HG02973 (cell line): ENCODE data around the gene C1orf115.
"Not testable (repeated sequence)": the region's sequence is repeated elsewhere in the genome, so short reads cannot be mapped to it uniquely, and the experiment has no call there.

ENCODE experiments used
- ATAC-seq: cut with Tn5 transposase; IDR thresholded peaks from one replicate; pipeline ENCODE4 v1.9.1; 2021; ENCODE audit warnings: moderate library complexity; ENCODE audit not compliant: unreplicated experiment

The C1orf115 gene, protein sequence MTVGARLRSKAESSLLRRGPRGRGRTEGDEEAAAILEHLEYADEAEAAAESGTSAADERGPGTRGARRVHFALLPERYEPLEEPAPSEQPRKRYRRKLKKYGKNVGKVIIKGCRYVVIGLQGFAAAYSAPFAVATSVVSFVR

DNA sequence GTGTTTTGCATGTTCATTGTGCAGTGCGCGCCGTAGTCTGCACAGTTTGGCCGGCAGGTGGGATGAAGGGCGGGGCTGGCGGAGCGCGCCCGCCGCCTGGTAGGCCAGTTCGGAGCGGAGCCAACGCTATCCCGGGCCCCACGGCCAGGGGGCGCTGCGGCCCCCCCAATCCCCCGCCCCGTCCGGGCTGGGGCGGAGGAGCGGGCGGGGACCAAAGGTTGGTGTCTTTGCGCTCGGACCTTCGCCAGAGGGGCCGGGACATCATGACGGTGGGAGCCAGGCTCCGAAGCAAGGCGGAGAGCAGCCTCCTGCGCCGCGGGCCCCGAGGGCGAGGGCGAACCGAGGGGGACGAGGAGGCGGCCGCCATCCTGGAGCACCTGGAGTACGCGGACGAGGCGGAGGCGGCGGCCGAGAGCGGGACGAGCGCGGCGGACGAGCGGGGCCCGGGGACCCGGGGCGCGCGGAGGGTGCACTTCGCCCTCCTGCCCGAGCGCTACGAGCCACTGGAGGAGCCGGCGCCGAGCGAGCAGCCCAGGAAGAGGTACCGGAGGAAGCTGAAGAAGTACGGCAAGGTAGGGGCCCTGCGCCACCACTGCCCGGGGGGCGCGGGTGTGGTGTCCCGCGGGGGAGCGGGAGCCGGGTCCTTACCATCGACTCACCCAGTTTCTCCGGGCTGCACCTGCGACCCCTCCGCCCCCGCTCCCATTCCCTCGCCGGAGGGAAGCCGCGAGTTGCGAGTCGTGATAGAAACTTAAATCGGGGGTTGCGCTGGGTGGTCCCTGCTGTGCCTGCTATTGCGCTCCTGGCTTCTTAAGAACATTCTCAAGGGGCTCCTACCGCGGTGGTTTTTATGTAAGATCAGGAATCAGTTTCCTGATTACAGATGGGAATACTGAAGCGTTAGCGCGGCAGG is at the start of gene C1orf115:
TSS of gene C1orf115 (plus strand) at position 224 of the 913 bp plus-strand sequence. CDS start at position 264, 40 bp downstream.
- peak; percentile 96 for ATAC-seq

DNA sequence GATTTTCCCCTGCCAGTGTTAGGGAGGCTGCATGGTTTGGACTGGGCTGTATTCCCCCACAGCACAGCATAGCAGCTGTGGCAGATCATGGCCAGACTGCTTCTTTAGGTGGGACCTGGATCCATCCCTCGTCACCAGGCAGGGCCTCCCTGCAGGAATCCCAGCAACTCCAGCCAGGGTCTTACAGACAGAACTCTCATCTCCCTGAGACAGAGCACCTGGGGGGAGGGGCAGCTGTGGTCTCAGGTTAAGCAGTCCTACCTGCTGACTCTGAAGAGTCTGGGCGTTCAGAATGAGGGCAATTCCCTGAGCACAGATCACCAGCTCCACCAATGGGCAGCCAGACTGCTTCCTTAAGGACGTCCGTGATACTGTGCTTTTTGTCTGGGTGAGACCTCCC is 47.9 kb upstream of the C1orf115 start:
- no peak for ATAC-seq

DNA sequence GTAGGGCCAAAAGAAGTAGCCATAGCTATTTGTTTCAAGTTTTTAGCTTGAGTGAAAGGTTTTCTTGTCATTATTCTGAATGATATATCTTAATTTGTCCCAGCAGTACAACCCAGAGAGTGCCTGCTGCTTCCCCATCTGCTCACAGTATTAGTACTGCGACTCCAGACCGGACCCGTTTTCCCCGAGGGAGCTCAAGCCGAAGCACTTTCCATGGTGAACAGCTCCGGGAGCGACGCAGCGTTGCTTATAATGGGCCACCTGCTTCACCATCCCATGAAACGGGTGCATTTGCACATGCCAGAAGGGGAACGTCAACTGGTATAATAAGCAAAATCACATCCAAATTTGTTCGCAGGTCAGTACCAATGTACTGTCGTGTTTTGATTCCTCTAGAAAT is 37.2 kb upstream of the C1orf115 start:
- ATAC-seq = no peak

DNA sequence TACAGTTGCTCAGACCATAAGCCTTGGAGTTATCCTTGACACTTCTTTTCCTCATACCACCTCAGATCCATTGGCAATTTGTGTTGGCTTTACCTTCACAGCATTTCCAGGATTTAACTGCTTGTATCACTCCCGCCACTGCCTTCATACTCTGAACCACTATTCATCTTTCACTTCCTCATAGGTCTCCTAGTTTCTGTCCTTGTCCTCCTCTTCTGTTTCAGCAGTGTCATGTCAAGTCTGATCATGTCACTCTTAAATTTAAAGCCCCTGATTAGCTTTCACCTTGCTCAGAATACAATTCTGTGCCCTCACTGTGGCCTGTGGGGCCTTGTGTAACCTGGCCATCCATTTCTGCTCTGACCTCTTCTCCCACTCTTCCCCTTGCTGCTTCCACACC is 34.7 kb upstream of the C1orf115 start:
- ATAC-seq = peak; percentile 91

DNA sequence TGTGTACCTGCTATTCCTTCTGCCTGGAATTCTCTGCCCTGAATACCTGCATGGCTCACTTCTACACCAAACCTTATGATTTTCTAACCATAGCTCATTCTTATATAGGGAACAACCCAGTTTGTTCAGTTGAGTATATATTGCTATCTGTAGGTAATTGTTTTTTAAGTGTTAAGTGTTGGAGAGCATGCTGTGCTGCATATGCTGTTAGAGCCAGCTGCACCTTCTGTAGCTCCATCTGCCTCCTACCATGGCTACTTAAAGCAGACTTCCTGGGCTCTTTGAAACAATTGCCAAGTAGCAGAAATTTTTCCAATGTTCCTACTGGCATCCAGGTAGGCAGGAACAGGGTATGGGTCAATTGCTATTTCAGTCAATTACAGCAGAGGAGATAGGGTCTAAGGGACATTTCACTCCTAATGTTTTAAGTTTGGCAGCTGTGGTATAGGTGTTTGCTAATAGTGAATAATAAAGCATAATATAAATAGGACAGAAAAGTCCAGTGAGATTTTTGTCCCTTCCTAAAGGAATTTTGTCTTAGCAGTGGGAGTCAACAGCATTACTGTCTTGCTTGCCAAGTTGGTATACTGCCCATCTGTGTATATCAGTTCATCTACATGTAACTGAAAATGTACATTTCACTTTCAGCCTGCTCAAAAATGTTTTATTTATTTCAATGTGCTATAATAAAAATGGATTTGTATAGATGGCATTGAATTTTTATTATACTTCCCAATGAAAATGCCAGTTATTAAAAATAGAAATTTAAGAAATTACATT is 34.0 kb upstream of the C1orf115 start:
- peak; percentile 8 for ATAC-seq

DNA sequence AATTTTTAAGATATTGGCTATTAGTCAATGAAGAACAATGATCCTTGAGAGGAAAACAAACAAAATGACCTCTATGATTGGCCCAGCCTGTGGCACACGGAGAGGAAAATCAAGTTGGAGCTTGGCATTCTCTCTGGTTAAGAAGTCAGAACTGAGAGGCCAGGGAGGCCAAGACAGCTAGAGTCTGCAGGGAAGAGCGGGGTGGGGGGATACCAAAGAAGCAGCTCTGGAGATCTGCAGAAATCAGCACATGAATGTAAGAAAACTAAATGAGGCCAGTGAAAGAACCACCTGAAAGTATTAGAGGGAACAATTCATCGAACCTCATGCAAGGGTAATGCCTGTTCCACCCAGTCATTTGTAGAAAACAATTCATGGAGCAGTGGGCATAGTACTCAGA is 23.8 kb upstream of the C1orf115 start:
- ATAC-seq = no peak

DNA sequence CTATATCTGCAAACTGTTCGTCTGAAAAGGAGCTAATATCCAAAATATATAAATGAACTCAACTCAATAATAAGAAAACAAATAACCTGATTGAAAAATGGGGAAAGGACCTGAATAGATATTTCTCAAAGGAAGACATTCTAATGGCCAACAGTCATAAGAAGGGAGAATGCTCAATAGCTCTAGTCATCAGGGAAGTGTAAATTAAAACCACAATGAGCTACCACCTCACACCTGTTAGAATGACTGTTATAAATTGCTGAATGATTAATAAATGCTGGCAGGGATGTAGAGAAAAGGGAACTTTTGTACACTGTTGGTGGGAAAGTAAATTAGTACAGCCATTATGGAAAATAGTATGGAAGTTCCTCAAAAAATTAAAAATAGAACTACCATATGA is 21.2 kb upstream of the C1orf115 start:
- ATAC-seq = no peak

DNA sequence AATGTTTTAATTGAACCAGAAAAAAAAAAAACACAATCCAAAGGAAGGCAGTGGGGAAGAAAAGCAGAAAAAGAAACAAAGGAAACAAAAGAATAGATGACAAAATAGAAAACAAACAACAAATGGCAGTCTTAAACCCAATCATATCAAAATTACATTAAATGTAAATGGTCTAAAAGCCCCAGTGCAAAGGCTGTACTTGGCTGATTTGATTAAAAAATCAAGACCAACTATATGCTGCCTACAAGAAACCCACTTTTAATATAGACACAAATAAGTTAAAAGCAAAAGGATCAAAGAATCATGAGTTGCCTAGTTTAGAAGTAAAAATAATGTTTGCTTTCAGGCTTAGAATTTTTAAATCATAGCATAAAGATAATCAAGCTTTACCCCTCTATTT is 19.8 kb upstream of the C1orf115 start:
- no peak for ATAC-seq

DNA sequence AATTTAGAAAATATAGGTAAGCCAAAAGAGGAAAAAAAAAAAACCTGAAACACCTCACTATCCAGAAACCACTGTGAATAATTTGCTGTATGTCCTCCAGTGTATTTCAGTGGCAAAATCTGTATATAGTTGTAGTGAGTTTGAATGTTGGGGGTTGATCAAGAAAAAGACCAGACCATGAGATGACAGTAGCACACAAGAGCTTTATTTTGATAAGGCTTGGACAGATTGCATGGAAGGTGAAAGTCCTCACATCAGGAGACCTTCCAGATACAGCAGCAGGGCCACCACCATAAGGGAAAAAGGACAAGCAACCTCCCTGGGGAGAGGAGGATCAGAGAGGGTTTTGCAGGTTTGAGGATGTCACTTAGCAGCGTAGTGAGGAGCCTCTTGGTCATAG is 16.2 kb upstream of the C1orf115 start:
- ATAC-seq = no peak

DNA sequence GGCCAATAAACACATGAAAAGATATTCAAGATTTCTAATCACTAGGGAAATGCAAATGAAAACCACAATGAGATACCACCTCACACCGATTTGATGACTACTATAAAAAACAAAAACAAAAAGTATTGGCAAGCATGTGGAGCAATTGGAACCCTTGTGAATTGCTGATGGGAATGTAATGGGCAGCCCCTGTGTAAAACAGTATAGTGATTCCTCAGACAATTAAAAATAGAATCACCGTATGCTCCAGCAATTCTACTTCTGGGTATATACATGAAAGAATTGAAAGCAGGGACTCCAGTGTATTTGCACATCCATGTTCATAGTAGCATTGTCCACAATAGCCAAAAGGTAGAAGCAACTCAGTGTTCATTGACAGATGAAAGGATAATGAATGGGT is 12.9 kb upstream of the C1orf115 start:
- ATAC-seq = no peak

DNA sequence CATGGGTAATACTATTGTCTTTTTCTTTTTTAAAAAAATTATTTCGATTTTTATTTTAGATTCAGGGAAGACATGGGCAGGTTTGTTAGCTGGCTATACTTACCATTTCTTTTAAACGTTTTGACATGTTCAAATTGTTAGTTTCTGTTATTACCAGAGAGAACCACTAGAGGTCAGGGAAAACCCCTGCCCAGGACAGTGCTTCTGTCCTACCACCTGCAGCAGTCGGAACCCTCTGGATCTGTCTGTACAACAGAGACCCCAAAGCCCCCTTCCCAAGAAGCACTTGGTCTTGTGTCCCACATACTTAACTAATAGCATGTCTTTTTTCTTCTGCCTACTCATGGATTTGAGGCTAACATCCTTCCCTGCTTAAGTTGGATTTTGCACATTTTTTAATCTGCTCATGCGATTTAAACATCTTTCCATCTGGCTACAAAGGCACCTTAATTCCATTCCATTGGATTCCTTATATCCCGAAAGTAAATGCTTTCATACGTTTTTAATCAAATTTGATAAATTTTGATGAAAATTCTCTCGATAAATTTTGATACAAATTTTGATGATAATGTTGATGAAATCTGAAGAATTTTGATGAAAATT is 10.0 kb upstream of the C1orf115 start:
- ATAC-seq = peak; percentile 98

DNA sequence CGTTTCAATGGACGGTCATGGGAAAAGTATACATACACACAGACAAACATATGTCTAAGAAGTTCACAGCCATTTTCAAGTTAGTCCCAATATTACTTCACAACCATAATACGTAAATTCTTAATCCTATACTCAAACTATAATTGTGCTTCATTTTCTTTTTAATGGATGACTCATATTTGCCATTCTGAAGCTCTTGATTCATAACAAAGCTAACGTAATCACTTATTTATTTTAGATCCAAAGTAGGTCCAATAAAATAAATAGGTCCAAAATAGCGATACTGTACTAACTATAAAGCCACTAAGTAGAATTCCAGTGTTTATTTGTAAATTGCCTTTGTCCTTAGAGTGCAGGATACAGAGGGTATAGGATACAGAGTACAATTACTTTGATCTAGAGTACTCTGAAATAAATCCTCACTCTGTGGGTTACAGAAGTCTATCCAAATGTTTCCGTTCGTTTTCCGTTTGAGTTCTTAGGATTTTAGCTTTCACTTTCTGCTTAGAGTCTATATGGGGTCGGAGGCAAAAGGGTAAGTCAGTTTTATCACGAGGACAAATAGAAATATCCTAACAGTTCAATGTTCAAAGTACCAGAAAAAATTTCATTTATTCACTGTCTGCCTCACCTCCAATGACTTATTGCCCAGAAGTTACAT is 8.8 kb upstream of the C1orf115 start:
- ATAC-seq = no peak

DNA sequence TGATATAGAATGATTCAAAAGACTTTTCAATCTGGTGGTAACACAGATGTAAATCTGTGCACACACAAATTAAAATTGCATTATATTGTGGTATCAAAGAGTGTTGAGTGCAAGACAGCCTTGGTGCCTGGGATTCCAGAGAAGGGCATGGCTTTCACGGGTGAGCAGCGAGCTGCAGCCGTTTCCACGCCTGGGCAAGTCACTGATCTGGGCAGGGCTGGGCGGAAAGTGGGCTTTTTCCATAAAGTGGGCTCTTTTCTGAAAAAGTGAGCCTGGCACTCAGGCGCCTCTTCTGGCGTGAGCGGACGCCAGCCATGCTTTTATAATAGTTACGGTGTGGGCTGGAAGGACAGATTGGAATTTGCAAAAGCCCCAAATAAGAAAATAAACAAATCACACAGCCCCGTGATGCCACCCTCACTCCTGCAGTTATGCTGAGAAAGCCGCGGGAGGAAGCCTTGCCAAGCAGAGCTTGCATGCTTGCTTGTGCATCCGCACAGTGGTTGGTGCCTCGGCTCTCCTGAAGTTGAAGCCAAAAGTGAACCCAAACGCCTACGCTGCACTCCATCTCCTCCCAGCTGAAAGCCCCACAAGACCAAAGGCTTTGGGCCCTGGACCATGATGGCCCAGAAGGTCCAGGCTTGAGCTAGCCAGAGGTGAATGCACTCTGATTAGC is 7.1 kb upstream of the C1orf115 start:
- ATAC-seq = no peak

DNA sequence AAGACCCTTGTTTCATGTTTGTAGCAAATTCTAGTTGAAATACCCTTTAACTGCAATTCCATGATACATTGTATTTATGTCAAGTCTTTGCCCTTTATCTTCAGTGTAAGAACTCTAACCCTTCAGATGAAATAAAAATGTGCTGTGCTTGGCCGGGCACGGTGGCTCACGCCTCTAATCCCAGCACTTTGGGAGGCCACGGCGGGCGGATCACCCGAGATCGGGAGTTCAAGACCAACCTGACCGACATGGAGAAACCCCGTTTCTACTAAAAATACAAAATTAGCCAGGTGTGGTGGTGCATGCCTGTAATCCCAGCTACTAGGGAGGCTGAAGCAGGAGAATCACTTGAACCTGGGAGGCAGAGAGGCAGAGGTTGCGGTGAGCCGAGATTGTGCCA is 6.4 kb upstream of the C1orf115 start:
- not testable (repeated sequence) for ATAC-seq

DNA sequence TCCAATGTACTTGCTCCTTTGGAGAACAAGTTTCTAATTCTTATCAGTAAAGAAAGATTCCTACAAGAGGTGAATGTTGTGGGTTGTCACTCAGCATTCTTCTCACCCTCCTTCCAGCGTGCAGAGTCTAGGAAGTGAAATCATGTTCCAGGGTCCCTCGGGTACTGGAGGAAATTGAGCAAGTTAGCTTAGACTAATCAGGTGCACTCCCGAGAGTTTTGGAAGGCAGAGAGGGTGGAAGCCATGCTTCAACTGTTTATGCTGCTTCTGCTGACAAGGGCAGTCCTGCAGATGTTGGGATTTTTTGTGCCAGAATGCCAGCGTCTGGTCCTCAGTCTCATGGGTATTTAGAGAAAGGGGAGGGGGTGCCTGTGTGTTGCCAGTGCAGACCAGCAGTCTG is 5.3 kb upstream of the C1orf115 start:
- no peak for ATAC-seq

DNA sequence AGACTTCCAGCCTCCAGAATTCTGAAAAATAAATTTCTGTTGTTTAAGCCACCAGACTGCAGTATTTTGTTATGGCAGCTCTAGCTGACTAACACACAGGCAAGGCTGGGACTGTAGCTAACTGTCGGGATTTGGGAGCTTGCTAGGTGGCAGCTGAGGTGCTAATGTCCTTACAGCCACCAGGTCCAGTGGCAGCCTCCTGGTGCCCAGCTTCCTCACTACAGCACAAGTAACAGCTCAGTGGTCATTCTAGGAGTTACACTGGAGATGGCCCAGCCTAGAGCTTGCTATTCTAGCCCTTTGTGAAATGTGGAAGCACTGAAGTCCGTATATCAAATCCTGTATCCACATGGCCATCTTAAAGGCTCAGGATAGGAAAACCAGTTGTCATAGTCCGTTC is 4.3 kb upstream of the C1orf115 start:
- ATAC-seq = no peak

DNA sequence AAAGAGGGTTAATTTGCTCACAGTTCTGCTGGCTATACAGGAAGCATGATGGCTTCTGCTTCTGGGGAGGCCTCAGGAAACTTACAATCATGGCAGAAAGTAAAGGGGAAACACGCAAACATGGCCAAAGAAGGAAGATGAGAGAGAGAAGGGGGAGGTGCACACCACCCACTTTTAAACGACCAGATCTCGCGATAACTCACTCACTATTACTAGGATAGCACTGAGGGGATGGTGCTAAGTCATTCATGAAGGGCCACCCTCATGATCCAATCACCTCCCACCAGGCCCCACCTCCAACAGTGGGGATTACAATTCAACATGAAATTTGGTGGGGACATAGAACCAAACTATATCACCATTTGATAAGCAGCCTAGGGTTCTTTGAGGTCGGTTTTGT is 2.4 kb upstream of the C1orf115 start:
- ATAC-seq = no peak

DNA sequence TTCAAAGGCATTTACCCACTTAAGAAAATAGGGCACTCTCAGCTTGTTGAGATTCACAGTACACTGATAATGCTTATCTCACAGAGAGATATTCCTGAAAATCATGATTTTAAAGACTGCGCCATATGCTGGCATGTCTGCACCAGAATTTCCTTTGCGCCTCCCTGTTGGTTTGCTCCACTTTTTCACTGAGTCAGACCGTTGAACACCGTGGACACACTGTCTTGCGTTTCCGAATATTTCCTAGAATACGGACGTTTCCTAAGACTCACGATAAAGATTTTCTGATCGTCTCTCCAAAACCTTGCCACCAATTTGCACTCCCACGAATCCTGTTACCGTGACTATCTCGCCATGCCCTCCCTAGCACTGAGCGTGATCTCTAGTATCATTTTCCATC is 497 bp upstream of the C1orf115 start:
- ATAC-seq = no peak

DNA sequence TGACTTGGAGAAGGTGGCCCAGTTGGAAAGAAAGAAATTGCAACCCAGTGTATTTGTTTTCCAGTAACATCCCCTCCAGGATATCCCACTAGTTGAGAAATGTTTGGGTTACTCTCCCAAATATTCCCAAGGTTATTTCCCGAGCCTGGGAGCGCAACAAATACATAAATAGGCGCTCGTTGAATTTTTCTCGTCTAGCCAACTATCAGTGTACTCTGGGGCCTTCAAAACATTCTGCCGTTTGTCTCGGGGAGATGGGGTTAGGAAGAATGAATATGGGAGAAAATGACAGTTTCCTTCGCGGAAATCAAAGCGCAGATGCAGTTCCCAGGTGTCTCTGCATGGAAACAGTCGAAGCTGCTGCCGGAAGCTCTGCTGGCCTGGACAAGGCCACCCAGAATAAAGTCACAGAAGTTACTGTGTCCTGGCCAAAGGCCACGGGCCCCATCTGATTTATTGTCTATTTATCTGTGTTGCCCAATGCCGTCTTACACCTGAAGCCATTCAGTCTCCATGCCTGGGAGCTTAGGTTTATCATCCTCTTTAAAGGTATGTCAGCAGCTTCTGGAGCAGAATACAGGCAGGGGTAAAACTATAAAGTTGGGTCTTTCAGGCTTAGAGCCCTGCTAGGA is 1.0 kb downstream of the C1orf115 start:
- ATAC-seq = no peak
